C4-2B (cell line): ENCODE measurements around the gene ASB10.

Experiments used
- CTCF ChIP-seq: fragments of 450-650 bp; conservative IDR thresholded peaks from 2 replicates; pipeline ENCODE4 v1.5.1; 2017; ENCODE audit warnings: mild to moderate bottlenecking
- ZFX ChIP-seq: fragments of 450-650 bp; IDR thresholded peaks from 2 replicates; pipeline ENCODE4 v1.6.1; 2017

GRCh38 chr7:151175793-151176311, 11.2 kb downstream of the ASB10 start:
- TF ChIP-seq CTCF (no peak), ZFX (no peak)
